ENCODE data around the gene CEP104.

Gene CEP104

GRCh38 chr1:3795453-3796214, 61.4 kb downstream of the CEP104 start:
- DNase-seq, result no peak

DNA sequence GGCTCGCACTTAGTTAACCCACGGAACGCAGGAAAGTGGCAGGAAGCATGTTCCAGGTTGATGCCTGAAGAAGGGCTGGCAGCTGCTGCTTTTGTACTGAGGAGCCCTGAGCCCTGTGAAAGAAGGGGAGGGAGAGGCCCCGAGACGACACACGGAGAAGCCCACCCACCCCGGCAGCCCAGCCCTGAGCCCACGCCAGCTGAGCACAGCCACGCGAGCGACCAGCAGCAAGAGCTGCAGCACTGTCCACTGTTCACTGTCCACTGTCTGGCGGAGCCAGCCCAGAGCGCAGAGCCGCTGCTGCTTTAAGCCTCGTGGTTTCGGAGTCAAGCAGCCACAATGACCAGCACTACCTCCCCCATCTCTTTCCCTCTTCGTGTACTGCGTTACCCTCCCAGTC, 66.1 kb downstream of the CEP104 start:
- no peak for DNase-seq

GRCh38 chr1:3790500-3790923, 66.5 kb downstream of the CEP104 start:
- DNase-seq, result no peak

GRCh38 chr1:3789421-3790300, 67.3 kb downstream of the CEP104 start:
- DNase-seq, result no peak

DNA sequence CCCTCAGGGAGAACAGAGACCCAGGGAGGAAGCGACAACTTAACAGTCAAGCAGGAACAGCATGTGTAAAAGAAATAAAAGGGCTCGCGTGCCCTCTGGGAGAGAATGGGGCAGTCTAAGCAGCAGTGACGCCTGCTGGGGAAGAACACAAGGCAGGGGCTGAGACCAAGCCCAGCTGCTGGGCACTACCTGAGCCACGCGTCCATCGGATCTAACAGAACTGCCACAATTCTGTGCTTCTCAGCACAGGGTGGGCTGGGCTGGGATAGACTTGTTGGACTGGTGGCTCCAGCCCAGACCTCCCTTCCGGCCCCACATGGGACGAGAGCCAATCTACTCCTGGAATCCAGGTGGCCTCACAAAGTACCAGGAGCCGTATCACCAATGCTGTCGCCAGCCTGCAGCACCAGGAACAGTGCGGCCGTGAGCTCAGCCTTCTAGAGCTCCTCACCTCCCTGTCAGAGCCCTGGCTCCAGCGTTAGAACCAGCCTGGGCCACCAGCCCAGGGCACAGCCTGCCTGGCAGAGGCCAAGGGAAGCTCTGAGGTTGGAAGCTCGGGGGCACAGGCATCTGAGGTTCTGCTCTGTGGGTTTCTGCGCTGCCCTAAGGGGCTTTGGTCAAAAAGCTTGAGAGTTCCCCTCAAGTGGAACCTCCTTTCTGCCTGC, 68.1 kb downstream of the CEP104 start:
- DNase-seq, result no peak

DNA sequence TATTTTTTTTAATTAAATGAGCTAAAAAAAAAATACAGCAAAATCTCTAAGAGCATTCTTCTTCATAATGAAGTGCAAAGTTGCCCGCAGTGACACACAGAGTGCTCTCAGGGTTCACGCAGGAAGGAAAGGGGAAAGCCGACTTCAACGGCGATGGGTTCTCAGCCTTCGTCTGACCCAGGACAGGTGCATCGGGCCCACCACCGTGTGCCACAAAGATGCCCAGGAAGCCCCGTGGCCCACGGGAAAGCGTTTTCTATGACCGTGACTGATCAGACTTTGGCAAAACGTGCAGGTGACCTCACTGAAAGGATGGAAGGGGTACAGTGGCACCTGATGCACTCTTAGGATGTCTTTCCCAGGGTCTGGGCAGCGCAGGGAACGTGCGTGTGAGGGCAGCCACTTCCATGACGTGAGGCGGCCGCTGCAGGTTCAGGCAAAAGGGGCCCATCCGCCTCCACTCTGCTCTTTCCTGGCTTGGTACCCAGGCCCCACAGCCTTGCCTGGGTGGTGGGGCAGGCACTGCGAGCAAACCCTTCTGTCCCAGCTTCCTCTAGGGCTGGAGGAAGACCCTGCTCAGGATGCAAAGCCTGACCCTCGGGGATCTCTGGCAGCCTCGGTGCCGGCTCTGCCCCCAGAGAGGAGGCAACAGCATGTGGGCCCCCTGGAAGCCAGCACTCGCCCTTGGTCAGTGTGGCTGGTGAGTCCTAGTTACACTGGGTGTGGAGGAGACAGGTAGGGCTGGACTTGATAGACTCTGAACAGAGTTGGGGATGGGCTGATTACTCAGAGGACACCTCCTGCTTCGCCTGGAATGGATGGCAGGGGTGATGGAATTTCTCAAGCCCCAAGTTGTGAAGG, 69.0 kb downstream of the CEP104 start:
- no peak for DNase-seq

GRCh38 chr1:3787349-3787715, 69.7 kb downstream of the CEP104 start:
- no peak for DNase-seq

DNA sequence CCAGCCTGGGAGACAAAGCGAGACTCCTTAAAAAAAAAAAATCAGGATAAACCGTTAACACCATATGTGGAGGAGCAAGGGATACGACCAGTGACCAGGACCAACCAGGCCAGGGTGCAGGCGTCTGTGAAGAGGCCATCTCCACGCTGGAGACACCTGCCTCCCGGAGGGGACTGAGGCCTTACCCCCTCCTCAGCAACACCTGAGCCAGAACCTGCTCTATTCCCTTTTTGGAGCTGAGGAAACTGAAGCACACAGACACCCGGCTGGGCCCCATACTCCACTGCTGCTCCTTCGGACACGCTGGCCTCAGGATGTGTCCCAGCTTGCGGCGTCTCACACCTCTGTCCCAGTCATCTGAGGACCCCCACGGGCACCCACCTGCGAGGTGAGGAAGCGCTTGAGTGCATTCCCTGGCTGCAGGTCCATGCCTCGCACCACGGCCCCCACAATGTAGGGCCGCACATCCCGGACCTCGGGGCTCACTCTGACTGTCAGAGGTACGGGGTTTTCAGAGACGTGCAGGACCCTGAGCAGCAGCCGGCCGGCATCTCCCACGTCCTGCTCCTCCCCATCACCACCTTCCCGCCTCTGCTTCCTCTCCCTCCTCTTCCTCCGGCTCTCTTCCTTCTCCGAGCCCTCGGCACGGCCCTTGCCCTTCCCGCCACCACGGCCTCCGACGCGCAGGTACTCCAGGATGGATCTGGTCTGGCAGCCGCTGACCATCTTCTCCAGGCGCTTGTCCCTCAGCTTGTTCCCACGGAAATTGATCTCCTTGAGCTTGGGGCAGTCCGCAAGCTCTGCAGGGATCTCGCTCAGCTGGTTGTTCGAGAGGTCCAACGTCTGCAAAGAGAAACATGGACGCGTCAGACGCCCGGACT, 70.3 kb downstream of the CEP104 start:
- no peak for DNase-seq

DNA sequence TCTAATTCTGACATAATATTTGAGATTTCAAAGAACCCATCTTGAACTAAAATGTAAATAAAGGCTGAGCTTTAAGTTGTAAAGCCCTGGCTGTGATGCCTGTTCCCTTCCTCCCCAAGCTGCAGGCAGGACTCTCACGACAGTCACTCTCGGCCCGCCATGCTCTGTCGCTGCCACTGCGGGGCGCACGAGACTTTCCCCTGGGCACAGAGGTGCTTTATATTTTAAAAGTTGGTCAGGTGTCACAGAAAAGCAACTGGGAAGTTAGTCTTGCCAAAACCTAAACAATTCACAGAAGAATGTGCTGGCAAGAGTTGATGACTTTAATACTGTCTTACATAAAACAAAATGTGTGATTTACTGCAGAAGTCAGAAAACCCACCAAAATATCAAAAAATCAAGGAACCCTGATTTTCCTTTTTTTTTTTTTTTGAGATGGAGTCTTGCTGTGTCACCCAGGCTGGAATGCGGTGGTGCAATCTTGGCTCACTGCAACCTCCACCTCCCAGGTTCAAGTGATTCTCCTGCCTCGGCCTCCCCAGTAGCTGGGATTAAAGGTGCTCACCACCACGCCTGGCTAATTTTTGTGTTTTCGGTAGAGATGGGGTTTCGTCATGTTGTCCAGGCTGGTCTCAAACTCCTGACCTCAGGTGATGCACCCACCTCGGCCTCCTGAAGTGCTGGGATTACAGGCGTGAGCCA, 71.4 kb downstream of the CEP104 start:
- no peak for DNase-seq

GRCh38 chr1:3785045-3785444, 72.0 kb downstream of the CEP104 start:
- DNase-seq, result no peak

DNA sequence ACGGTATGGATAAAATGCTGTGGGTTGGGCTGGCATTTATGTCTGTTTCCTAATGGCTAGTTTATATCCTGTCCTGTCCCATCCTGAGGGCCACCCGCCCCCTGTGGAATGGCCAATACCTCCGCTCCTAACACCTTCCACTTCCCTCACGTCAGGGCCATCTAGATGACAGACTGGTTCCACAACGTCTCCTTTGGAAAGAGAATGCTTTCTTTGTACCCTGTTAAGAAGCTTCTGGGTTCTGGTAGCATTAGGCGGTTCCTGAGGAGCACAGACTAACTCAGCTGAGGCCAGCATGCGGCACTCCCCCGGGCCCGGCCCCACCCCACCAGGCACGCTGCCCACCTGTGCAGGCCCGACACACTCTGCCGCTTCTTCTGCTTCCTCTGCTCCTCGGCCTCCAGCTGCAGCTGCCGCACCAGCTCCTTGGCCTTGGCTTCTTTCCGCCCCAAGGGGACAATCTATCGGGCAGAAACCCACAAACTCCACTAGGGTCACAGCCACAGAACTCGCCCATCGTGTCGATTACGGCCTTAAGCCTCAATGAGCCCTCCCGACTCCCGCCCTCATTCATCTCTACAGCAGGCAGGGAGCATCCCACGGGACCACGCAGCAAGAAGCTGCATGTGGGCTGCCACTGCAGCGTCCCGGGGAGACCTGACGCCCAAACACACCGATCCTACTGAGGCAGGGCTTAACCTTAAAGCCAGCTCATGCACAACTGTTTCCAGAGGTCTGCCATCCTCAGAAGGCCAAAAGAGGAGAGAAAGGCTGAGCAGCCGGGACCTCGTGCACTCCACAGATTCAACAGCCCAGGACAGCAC, 73.1 kb downstream of the CEP104 start:
- no peak for DNase-seq

GRCh38 chr1:3780901-3781300, 76.1 kb downstream of the CEP104 start:
- no peak for DNase-seq

DNA sequence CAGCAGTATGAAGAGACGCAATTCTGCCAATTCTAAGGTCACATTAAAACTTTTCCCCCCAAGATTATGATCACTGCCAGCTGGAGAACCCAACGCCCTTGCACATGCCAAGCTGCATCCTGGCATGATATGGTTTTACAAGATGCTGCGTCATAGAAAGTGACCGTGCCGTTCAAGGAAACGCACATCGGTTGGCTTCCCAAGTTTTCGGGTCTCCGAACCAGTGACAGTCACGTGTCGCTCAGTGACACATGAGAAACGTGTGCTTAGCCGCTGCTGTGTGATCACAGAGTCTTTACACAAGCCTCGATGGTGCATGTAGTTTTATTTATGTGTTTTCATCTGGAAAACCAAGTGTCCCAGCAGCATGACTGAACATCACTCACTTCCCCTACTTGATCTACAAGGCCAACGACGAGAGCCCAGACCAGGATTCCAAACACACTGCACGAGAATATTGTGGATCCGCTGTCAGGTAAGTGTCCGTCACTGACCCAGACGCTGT, 77.0 kb downstream of the CEP104 start:
- DNase-seq, result no peak

- no peak for DNase-seq
These were observed 77.6 kb downstream of the CEP104 start for GRCh38 chr1:3779265-3779911.

DNA sequence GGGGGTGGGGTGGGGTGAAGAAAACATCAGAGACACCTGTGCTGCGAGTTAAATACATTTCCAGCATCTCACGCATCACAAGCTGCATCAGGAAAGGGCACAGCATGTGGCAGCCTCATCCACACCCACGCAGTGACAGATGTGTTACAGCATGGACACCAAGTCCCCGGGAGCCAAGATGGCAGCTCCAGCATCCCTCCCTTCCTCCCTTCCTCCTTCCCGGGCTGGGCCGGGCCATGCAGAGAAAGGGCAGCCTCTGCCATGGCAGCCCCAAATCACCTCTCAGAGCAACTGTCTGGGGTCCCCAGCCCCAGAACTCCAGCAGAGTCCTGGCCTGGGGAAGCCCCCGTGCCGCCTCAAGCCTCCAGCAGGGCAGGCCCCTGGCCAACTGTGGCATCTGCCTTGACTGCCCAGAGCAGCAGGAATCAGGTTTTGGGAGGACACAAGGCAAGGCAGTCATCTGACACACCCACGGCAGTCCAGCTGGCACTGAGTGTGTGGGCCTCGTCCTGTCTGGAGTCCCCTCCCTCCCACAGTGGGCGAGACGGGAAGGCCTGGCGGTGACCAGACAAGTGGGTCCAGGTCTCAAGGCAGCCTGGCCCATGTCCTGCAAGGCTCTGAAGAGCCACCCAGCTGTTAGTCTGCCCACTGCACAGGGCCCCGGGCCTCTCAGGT, 78.3 kb downstream of the CEP104 start:
- DNase-seq, result no peak

GRCh38 chr1:3777647-3778589, 79.1 kb downstream of the CEP104 start:
- no peak for DNase-seq

DNA sequence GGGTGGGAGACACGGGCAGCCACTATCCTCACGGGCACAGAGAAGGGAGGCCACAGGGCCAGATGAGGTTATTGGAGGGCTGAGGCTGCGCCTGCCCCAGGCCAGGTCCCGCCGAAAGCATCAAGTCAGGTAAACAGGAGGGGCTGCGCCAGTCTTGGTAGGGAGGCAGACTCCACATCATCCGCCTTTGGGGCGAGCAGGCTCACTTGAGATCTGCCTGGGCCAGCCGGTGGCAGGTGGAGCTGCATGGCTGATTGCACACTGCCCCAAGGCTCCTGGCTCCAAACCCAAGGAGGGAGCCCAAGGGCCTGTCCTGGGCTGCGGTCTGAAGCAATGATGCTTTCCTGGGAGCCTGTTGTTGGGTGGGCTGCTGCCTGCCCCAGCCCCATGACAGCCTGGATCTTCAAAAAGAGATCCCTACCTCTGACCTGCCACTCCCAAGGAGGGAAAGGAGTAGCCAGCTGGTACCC, 79.9 kb downstream of the CEP104 start:
- DNase-seq, result no peak

All from femur (tissue), 1 donor.